HepG2 (cell line): ENCODE measurements around the gene NAV2.

Experiments used
- FOXM1 ChIP-seq: sonication (generic); formaldehyde crosslinking; IDR thresholded peaks from 2 replicates; pipeline ENCODE4 v1.5.0; 2020; ENCODE audit warnings: missing genetic modification reagents
- ZNF274 ChIP-seq: sonication (generic); formaldehyde crosslinking; IDR thresholded peaks from 2 replicates; pipeline ENCODE4 v1.5.1; 2020; ENCODE audit warnings: mild to moderate bottlenecking, missing genetic modification reagents
- ZNF407 ChIP-seq: sonication (generic); formaldehyde crosslinking; IDR thresholded peaks from one replicate; pipeline ENCODE4 v1.5.1; 2020; ENCODE audit warnings: mild to moderate bottlenecking, missing genetic modification reagents; ENCODE audit errors: not compliant biosample characterization

- no peak for TF ChIP-seq ZNF407
- TF ChIP-seq ZNF274 (CRISPR knock-in tag), result no peak
- no peak for TF ChIP-seq FOXM1 (CRISPR knock-in tag)
Measured at GRCh38 chr11:19959648-19960059, 247.0 kb downstream of the NAV2 start.
